T-cell (primary cell): ENCODE results near the gene PARD3B. TPM values are rescaled to one million over a fixed set of nuclear protein-coding genes. Genes with fewer than 3 reads are reported as not detected.

ENCODE experiments used
- ATAC-seq, 4 experiments: fragments of 200-7000 bp in 3 of 4; fragments of 150-1000 bp in 1 of 4; cut with Tn5 transposase; replicated peaks in 1 of 4; 1 replicate in 3 of 4; 2 replicates in 1 of 4; pipeline ENCODE4 v1.10.0; 2021; ENCODE audit warnings: moderate library complexity in 3 of 4, mild to moderate bottlenecking in 2 of 4, moderate number of reproducible peaks in 1 of 4
- CTCF ChIA-PET, 2 donors: fragments of 300-600 bp; sonication (Branson Sonifier 250); formaldehyde crosslinking; loops; one replicate each; lab custom pipeline; 2022; ENCODE audit warnings: antibody characterized with exemption in 2 of 2; lab: Charles Lee
- POLR2A ChIA-PET, 2 donors: fragments of 300-600 bp; sonication (Branson Sonifier 250); formaldehyde crosslinking; loops; one replicate each; lab custom pipeline; 2022; ENCODE audit warnings: antibody characterized with exemption in 2 of 2; lab: Charles Lee
- DNase-seq, 35 experiments: peaks; one replicate each; pipeline versions ENCODE4 v3.0.0 to v3.0.0-alpha.2; 2013 to 2023
- H3K27ac ChIP-seq: one replicate; pipeline ENCODE4 v1.5.1; 2013; ENCODE audit warnings: low read length
- H3K27me3 ChIP-seq, 2 experiments: replicated peaks in 1 of 2; 1 replicate in 1 of 2; 2 replicates in 1 of 2; pipeline versions ENCODE4 v1.6.1 to v1.7.0; 2013; ENCODE audit warnings: low read length in 1 of 2, mixed read lengths in 1 of 2; ENCODE audit not compliant: control insufficient read depth in 2 of 2, insufficient read depth in 2 of 2; ENCODE audit errors: extremely low read depth in 1 of 2
- H3K36me3 ChIP-seq, 2 donors: 1 replicate in 1 of 2; 2 replicates in 1 of 2; pipeline versions ENCODE4 v1.6.1 to v1.7.0; 2013; ENCODE audit warnings: low read length in 1 of 2; ENCODE audit not compliant: control insufficient read depth in 2 of 2, insufficient read depth in 1 of 2; ENCODE audit errors: extremely low read depth in 1 of 2
- H3K4me1 ChIP-seq, 2 experiments: 1 replicate in 1 of 2; 2 replicates in 1 of 2; pipeline versions ENCODE4 v1.6.1 to v1.7.0; 2013; ENCODE audit warnings: low read length in 2 of 2, mixed read lengths in 1 of 2; ENCODE audit not compliant: insufficient read depth in 2 of 2, control insufficient read depth in 1 of 2; ENCODE audit errors: extremely low read depth in 1 of 2
- H3K4me3 ChIP-seq, 2 donors: 1 replicate in 1 of 2; 2 replicates in 1 of 2; pipeline versions ENCODE4 v1.5.1 to v1.7.0; 2013; ENCODE audit warnings: mild to moderate bottlenecking in 2 of 2, low read length in 1 of 2, moderate library complexity in 1 of 2; ENCODE audit not compliant: control insufficient read depth in 1 of 2; ENCODE audit errors: extremely low read depth in 1 of 2
- H3K9me3 ChIP-seq: 2 replicates; pipeline ENCODE4 v1.7.0; 2013
- H3K27ac Mint-ChIP-seq, 2 donors: one replicate each; pipeline ENCODE4 v1.8.0; 2020 to 2021; ENCODE audit warnings: mild to moderate bottlenecking in 2 of 2, mixed read lengths in 2 of 2
- H3K27me3 Mint-ChIP-seq, 2 donors: one replicate each; pipeline ENCODE4 v1.8.0; 2021 to 2022; ENCODE audit warnings: mixed read lengths in 2 of 2
- H3K36me3 Mint-ChIP-seq: one replicate; pipeline ENCODE4 v1.8.0; 2021; ENCODE audit warnings: mixed read lengths
- H3K4me1 Mint-ChIP-seq, 3 donors: one replicate each; pipeline ENCODE4 v1.8.0; 2020 to 2022; ENCODE audit warnings: mixed read lengths in 3 of 3, mild to moderate bottlenecking in 1 of 3
- H3K4me3 Mint-ChIP-seq, 3 donors: one replicate each; pipeline ENCODE4 v1.8.0; 2020 to 2022; ENCODE audit warnings: mild to moderate bottlenecking in 3 of 3, mixed read lengths in 3 of 3, moderate library complexity in 3 of 3
- H3K9me3 Mint-ChIP-seq, 3 donors: one replicate each; pipeline ENCODE4 v1.8.0; 2020 to 2022; ENCODE audit warnings: mixed read lengths in 3 of 3
- WGBS: methylation state at CpG from one replicate; pipeline ENCODE4 v1.1.5; 2013; ENCODE audit warnings: missing lambda C conversion rate; ENCODE audit not compliant: insufficient coverage; 5-methylcytosine and 5-hydroxymethylcytosine counted together
- total RNA-seq, 35 experiments: library from RNA in 6 of 35; stranded (reverse) in 6 of 35; fragments of 120-200 nt in 1 of 35; gene quantifications; one replicate each; pipeline versions ENCODE4 v1.2.1 to v1.2.4 and lab custom pipeline; 2013 to 2026

The PARD3B gene
- total RNA-seq, 5 donors from 2014 or later (not counting 1 experiment from before 2014, with no cell fraction given) = 0.75 to 2.0 (median 1.6) TPM

DNA sequence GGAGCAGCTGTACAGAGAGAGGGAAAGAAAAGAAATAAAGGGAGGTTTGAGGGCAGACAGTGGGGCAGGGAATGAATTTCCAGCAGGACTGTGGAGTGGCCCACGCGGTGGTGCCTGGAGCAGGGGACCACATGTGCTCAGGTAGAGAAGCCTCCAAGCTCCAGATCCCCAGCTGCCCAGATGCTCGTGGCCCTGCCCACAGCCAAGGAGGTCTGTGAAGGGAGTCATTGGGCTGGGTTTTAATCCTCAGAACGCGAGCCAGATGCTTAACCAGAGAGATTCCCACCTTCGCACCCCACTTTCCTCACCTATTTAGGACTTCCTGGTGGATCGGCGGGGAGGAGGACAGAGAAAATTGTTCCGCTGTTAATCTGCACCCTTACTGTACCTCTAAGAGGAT, 369.4 kb downstream of the PARD3B start:
- Mint-ChIP-seq H3K36me3 (no peaks in the 10 kb centered on the region), H3K9me3 (peaks cover 0 to 7% (median 0%) of the 10 kb centered on the region in 3 donors), H3K27ac (no peak overlapping the region), H3K4me3 (no peak overlapping the region), H3K4me1 (peaks cover 0 to 6% (median 0%) of the 10 kb centered on the region in 3 donors), H3K27me3 (no peaks in the 10 kb centered on the region)
- Histone ChIP-seq H3K4me3 (no peak overlapping the region), H3K9me3 (no peaks in the 10 kb centered on the region), H3K27ac (no peak overlapping the region), H3K4me1 (no peaks in the 10 kb centered on the region), H3K36me3 (no peaks in the 10 kb centered on the region), H3K27me3 (no peaks in the 10 kb centered on the region)
- DNase-seq = no peak
- POLR2A ChIA-PET = no interaction called here
- WGBS = 100% methylated on average over 2 of the region's 9 CpGs
- CTCF ChIA-PET = interaction anchor here in 1 of 2 donors (0.6 kb wide), 1 partner anchor 1093 kb away, joined by 4 read pairs; no protein-coding TSS in a partner anchor
- ATAC-seq = no peak

DNA sequence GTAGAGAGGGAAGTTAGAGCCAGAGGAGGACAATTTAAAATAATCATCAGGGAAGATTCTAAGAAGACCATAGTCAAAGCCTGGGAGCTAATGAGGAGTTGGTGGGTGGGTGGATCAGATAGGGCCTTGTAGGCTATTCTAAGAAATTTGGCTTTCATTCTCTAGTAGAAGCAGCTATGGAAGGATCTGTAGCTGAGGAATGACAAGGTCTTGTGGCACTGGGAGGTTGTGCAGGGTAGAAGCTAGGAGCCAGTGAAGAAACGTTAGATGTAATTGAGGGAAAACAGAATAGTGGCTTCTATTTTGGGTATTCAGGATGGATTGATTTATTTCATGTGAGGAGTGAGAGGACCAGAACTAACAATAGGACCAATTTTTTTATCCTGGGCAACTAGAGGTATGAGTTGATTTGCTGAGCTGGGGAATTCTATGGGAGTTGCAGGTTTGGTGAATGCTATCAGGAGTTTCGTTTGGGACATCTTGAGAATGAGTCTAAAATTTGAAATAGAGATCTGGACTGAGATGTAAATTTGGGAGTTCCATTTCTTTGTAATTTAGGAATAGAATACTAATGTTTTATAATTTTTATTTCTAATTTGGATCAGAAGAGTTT, 371.9 kb downstream of the PARD3B start:
- H3K4me3 Mint-ChIP-seq = no peak overlapping the region
- Histone ChIP-seq H3K4me1 (no peaks in the 10 kb centered on the region), H3K4me3 (no peak overlapping the region), H3K9me3 (no peaks in the 10 kb centered on the region), H3K27me3 (no peaks in the 10 kb centered on the region), H3K36me3 (no peaks in the 10 kb centered on the region), H3K27ac (no peak overlapping the region)
- WGBS = 66% methylated on average over 2 of the region's 2 CpGs
- H3K36me3 Mint-ChIP-seq = no peaks in the 10 kb centered on the region
- no peak overlapping the region for H3K27ac Mint-ChIP-seq
- H3K27me3 Mint-ChIP-seq = no peaks in the 10 kb centered on the region
- peaks cover 0 to 6% (median 0%) of the 10 kb centered on the region in 3 donors for H3K4me1 Mint-ChIP-seq
- no peak for DNase-seq
- POLR2A ChIA-PET = no interaction called here
- CTCF ChIA-PET = interaction anchor here in 1 of 2 donors (0.6 kb wide), 1 partner anchor 14 kb away, joined by 3 read pairs; no protein-coding TSS in a partner anchor
- H3K9me3 Mint-ChIP-seq = peaks cover 0 to 4% (median 0%) of the 10 kb centered on the region in 3 donors
- no peak for ATAC-seq

DNA sequence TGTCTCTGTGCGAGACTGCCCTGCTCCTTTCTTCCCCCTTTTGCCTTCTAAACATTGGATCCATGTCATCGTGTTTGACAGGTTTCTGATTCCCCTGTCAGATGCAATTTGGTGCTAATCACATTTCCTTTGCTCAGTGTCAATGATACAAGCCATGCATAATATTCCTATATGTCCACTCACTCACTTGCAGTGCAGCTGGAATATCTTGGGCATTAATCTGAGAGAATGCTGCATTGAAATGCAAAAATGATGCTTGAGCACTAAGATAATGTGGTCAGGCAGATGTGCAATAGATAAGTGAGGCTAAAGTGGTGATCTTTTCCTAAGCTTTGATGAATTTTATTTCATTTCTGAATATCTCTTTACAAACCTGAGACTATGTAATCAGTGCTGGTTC, 375.5 kb downstream of the PARD3B start:
- WGBS = 74% methylated on average over 2 of the region's 2 CpGs
- Mint-ChIP-seq H3K36me3 (no peaks in the 10 kb centered on the region), H3K27me3 (no peaks in the 10 kb centered on the region), H3K4me3 (no peak overlapping the region), H3K4me1 (no peaks in the 10 kb centered on the region), H3K27ac (no peak overlapping the region), H3K9me3 (peaks cover 0 to under 1% (median 0%) of the 10 kb centered on the region in 3 donors)
- H3K27ac ChIP-seq = no peak overlapping the region
- H3K36me3 ChIP-seq = no peaks in the 10 kb centered on the region
- no peak for ATAC-seq
- ChIA-PET CTCF (no interaction called here), POLR2A (no interaction called here)
- no peaks in the 10 kb centered on the region for H3K9me3 ChIP-seq
- no peaks in the 10 kb centered on the region for H3K4me1 ChIP-seq
- no peak overlapping the region for H3K4me3 ChIP-seq
- no peaks in the 10 kb centered on the region for H3K27me3 ChIP-seq
- no peak for DNase-seq

DNA sequence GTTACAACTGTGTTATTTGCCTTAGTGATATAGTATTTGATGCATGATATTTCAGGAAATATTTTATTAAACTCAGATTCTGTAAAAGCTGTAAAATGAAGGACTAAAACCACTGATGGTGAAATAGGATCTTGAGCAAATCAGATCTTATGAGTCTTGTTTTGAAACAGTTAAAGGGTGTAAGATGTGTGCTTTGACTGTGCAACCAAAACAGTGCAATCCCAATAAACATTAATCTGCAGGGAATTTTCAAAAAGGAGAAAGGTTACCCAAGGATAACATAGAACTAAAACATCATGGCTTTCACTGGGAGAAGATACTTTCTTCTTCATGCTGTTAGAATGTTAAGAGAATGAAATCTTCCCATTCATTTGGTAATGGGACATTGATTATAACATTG, 378.7 kb downstream of the PARD3B start:
- ATAC-seq (no peak), DNase-seq (no peak)
- H3K4me3 Mint-ChIP-seq = no peak overlapping the region
- no peaks in the 10 kb centered on the region for H3K36me3 Mint-ChIP-seq
- no peaks in the 10 kb centered on the region for H3K9me3 ChIP-seq
- no peaks in the 10 kb centered on the region for H3K27me3 ChIP-seq
- no peak overlapping the region for H3K4me3 ChIP-seq
- H3K4me1 Mint-ChIP-seq = no peaks in the 10 kb centered on the region
- no peak overlapping the region for H3K27ac ChIP-seq
- CTCF ChIA-PET = interaction anchor here in 1 of 2 donors (0.7 kb wide), 1 partner anchor 12 kb away, joined by 3 read pairs; no protein-coding TSS in a partner anchor
- H3K27me3 Mint-ChIP-seq = no peaks in the 10 kb centered on the region
- no peak overlapping the region for H3K27ac Mint-ChIP-seq
- H3K9me3 Mint-ChIP-seq = peaks cover 0 to 2% (median 2%) of the 10 kb centered on the region in 3 donors
- POLR2A ChIA-PET = interaction anchor here in 1 of 2 donors (0.6 to 1.0 kb wide), 2 partner anchors 23 to 140 kb away, joined by 3 read pairs; no protein-coding TSS in a partner anchor
- H3K4me1 ChIP-seq = no peaks in the 10 kb centered on the region
- H3K36me3 ChIP-seq = no peaks in the 10 kb centered on the region

DNA sequence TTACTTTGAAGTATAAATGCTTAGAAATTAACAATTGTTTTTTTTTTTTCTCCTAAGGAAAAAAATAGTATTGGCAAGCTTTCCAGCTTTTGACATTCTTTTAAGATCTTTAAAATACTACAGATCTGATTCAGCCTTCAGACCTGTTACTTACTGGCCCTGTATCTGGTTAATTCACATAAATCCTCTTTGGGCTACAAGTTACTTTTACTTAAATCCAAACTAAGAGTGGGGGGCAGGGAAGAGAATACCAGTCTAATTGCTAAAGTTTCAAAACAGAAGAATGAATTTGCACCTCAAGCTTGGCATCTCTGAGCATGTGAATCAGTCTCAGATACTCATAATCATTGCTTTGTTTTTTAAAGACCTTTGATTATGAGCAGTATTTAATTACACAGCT, 386.3 kb downstream of the PARD3B start:
- ChIA-PET POLR2A (no interaction called here), CTCF (interaction anchor here (0.6 kb wide), 2 partner anchors 15 to 515 kb away, joined by 3 to 8 read pairs; no protein-coding TSS in a partner anchor)
- Histone ChIP-seq H3K4me1 (no peaks in the 10 kb centered on the region), H3K4me3 (no peak overlapping the region), H3K36me3 (no peaks in the 10 kb centered on the region), H3K27ac (no peak overlapping the region), H3K9me3 (no peaks in the 10 kb centered on the region), H3K27me3 (no peaks in the 10 kb centered on the region)
- H3K27me3 Mint-ChIP-seq = no peaks in the 10 kb centered on the region
- DNase-seq (no peak), ATAC-seq (no peak)
- H3K36me3 Mint-ChIP-seq = no peaks in the 10 kb centered on the region
- peaks cover 1 to 39% (median 10%) of the 10 kb centered on the region in 3 donors for H3K4me1 Mint-ChIP-seq
- no peak overlapping the region for H3K4me3 Mint-ChIP-seq
- no peak overlapping the region for H3K27ac Mint-ChIP-seq
- H3K9me3 Mint-ChIP-seq = peaks cover 0 to 2% (median 0%) of the 10 kb centered on the region in 3 donors

DNA sequence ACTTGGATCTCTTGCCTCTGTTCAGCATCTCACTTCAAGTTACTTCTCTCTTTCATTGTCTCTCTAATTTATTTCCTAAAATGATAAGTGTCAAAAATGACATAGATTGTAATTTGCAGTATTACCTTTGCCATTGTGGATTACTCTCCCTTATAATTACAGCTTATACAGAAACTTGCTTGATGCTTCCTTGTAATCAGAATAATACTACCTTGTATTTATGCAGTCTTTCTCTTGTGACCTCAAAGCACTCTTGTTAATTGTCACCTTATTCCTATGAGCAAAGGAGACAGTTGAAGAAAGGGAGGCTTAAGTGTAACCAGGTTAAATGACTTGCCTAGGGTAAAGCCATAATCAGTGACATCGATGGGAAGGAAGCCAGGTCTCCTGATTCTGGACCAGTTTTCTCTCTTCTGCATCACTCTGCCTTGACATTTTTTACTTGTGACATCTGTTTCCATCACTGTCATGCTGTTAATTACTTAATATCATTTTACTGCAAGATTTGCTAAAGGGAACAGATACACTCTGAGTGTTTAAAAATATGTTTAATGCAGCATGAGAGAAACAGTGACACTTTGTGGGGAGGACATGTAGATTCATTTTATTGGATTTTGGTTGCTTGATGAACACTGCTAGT, 388.6 kb downstream of the PARD3B start:
- no peak for ATAC-seq
- H3K36me3 Mint-ChIP-seq = no peaks in the 10 kb centered on the region
- DNase-seq = no peak
- Histone ChIP-seq H3K36me3 (no peaks in the 10 kb centered on the region), H3K27me3 (no peaks in the 10 kb centered on the region), H3K27ac (no peak overlapping the region), H3K9me3 (no peaks in the 10 kb centered on the region), H3K4me3 (no peak overlapping the region), H3K4me1 (no peaks in the 10 kb centered on the region)
- ChIA-PET CTCF (no interaction called here), POLR2A (interaction anchor here in 1 of 2 donors (0.6 kb wide), 1 partner anchor 8 kb away, joined by 3 read pairs; no protein-coding TSS in a partner anchor)
- 100% methylated on average over 1 of the region's 1 CpG for WGBS
- H3K9me3 Mint-ChIP-seq = peaks cover 0 to 6% (median 0%) of the 10 kb centered on the region in 3 donors
- H3K27me3 Mint-ChIP-seq = no peaks in the 10 kb centered on the region
- peaks cover 1 to 39% (median 10%) of the 10 kb centered on the region in 3 donors for H3K4me1 Mint-ChIP-seq
- no peak overlapping the region for H3K27ac Mint-ChIP-seq
- no peak overlapping the region for H3K4me3 Mint-ChIP-seq
